Measurements from ENCODE around the gene PPIL6. TPM values are rescaled to one million over a fixed set of nuclear protein-coding genes. Genes with fewer than 3 reads are reported as not detected.

The PPIL6 gene
- total RNA-seq, 2 donors from 2014 or later: not detected

- ATAC-seq (no peak), DNase-seq (ENCODE audit: low spot score in 2 of 2) (no peak)
- peaks cover 5 to 6% of the 10 kb centered on the region in 2 donors for H3K36me3 Mint-ChIP-seq
- H3K9me3 Mint-ChIP-seq: no peaks in the 10 kb centered on the region
- H3K27ac Mint-ChIP-seq: peak overlapping the region in 1 of 2 donors; percentile 61
Observed at GRCh38 chr6:109445382-109445781, 5.0 kb upstream of the PPIL6 start.

- Mint-ChIP-seq H3K36me3 (peaks cover 5 to 6% of the 10 kb centered on the region in 2 donors), H3K27ac (peak overlapping the region in 1 of 2 donors; percentile 29)
- no peak for ATAC-seq
Observed at GRCh38 chr6:109443425-109443950, 3.1 kb upstream of the PPIL6 start.

GRCh38 chr6:109442393-109442924, 2.0 kb upstream of the PPIL6 start:
- Mint-ChIP-seq H3K27ac (peak overlapping the region in 1 of 2 donors; percentile 29), H3K9me3 (no peaks in the 10 kb centered on the region), H3K36me3 (peaks cover 5 to 6% of the 10 kb centered on the region in 2 donors)
- DNase-seq (ENCODE audit: low spot score in 2 of 2) (no peak), ATAC-seq (no peak)

More at GRCh38 chr6:109443425-109443950, 3.1 kb upstream of the PPIL6 start:
- no peak for DNase-seq (ENCODE audit: low spot score in 2 of 2)
- no peaks in the 10 kb centered on the region for H3K9me3 Mint-ChIP-seq

GRCh38 chr6:109441069-109441816, 815 bp upstream of the PPIL6 start:
- DNase-seq (ENCODE audit: low spot score in 2 of 2): no peak
- peak; percentile 20 to 34 for ATAC-seq
- Mint-ChIP-seq H3K27ac (peak overlapping the region; percentile 84 to 89), H3K9me3 (no peaks in the 10 kb centered on the region), H3K36me3 (peaks cover 5 to 6% of the 10 kb centered on the region in 2 donors)

GRCh38 chr6:109436041-109436440, 4.4 kb downstream of the PPIL6 start:
- no peaks in the 10 kb centered on the region for H3K36me3 Mint-ChIP-seq
- no peaks in the 10 kb centered on the region for H3K9me3 Mint-ChIP-seq
- ATAC-seq: no peak
- H3K27ac Mint-ChIP-seq: no peak overlapping the region
- no peak for DNase-seq (ENCODE audit: low spot score in 2 of 2)

GRCh38 chr6:109434456-109434855, 6.0 kb downstream of the PPIL6 start:
- ATAC-seq: no peak
- Mint-ChIP-seq H3K9me3 (no peaks in the 10 kb centered on the region), H3K36me3 (no peaks in the 10 kb centered on the region), H3K27ac (no peak overlapping the region)
- DNase-seq (ENCODE audit: low spot score in 2 of 2): no peak

GRCh38 chr6:109429496-109429895, 10.9 kb downstream of the PPIL6 start:
- ATAC-seq: no peak

GRCh38 chr6:109428889-109429477, 11.4 kb downstream of the PPIL6 start:
- Mint-ChIP-seq H3K9me3 (no peaks in the 10 kb centered on the region), H3K27ac (peak overlapping the region in 1 of 2 donors; percentile 3), H3K36me3 (no peaks in the 10 kb centered on the region)
- ATAC-seq: no peak
- no peak for DNase-seq (ENCODE audit: low spot score in 2 of 2)

More at GRCh38 chr6:109429496-109429895, 10.9 kb downstream of the PPIL6 start:
- no peak for DNase-seq (ENCODE audit: low spot score in 2 of 2)
- no peaks in the 10 kb centered on the region for H3K36me3 Mint-ChIP-seq
- H3K9me3 Mint-ChIP-seq: no peaks in the 10 kb centered on the region
- H3K27ac Mint-ChIP-seq: peak overlapping the region; percentile 1 to 3

- DNase-seq (ENCODE audit: low spot score in 2 of 2) (no peak), ATAC-seq (no peak)
- Mint-ChIP-seq H3K36me3 (no peaks in the 10 kb centered on the region), H3K27ac (no peak overlapping the region), H3K9me3 (no peaks in the 10 kb centered on the region)
Observed at GRCh38 chr6:109424946-109425345, 15.5 kb downstream of the PPIL6 start.

- no peak overlapping the region for H3K27ac Mint-ChIP-seq
- H3K9me3 Mint-ChIP-seq: no peaks in the 10 kb centered on the region
- DNase-seq (ENCODE audit: low spot score in 2 of 2) (no peak), ATAC-seq (no peak)
- H3K36me3 Mint-ChIP-seq: no peaks in the 10 kb centered on the region
Observed at GRCh38 chr6:109421184-109421583, 19.2 kb downstream of the PPIL6 start.

GRCh38 chr6:109420751-109421150, 19.7 kb downstream of the PPIL6 start:
- H3K27ac Mint-ChIP-seq: no peak overlapping the region
- ATAC-seq: no peak

GRCh38 chr6:109417646-109418045, 22.8 kb downstream of the PPIL6 start:
- DNase-seq (ENCODE audit: low spot score in 2 of 2) (no peak), ATAC-seq (no peak)
- no peaks in the 10 kb centered on the region for H3K36me3 Mint-ChIP-seq
- H3K27ac Mint-ChIP-seq: no peak overlapping the region
- H3K9me3 Mint-ChIP-seq: no peaks in the 10 kb centered on the region

More at GRCh38 chr6:109420751-109421150, 19.7 kb downstream of the PPIL6 start:
- H3K36me3 Mint-ChIP-seq: no peaks in the 10 kb centered on the region
- H3K9me3 Mint-ChIP-seq: no peaks in the 10 kb centered on the region
- DNase-seq (ENCODE audit: low spot score in 2 of 2): no peak

- no peak for DNase-seq (ENCODE audit: low spot score in 2 of 2)
- ATAC-seq: no peak
- Mint-ChIP-seq H3K27ac (no peak overlapping the region), H3K36me3 (no peaks in the 10 kb centered on the region), H3K9me3 (no peaks in the 10 kb centered on the region)
Observed at GRCh38 chr6:109411034-109411433, 29.4 kb downstream of the PPIL6 start.

GRCh38 chr6:109406196-109406595, 34.2 kb downstream of the PPIL6 start:
- no peak for ATAC-seq
- no peak for DNase-seq (ENCODE audit: low spot score in 2 of 2)
- no peaks in the 10 kb centered on the region for H3K36me3 Mint-ChIP-seq
- H3K9me3 Mint-ChIP-seq: no peaks in the 10 kb centered on the region
- no peak overlapping the region for H3K27ac Mint-ChIP-seq

GRCh38 chr6:109397020-109397419, 43.4 kb downstream of the PPIL6 start:
- no peaks in the 10 kb centered on the region for H3K36me3 Mint-ChIP-seq
- peak overlapping the region in 1 of 2 donors; percentile 3 for H3K27ac Mint-ChIP-seq
- DNase-seq (ENCODE audit: low spot score in 2 of 2): no peak
- H3K9me3 Mint-ChIP-seq: no peaks in the 10 kb centered on the region
- ATAC-seq: peak in 1 of 2 donors; percentile 16

- H3K27ac Mint-ChIP-seq: no peak overlapping the region
- DNase-seq (ENCODE audit: low spot score in 2 of 2): no peak
- ATAC-seq: peak in 1 of 2 donors; percentile 58
- no peaks in the 10 kb centered on the region for H3K36me3 Mint-ChIP-seq
- H3K9me3 Mint-ChIP-seq: no peaks in the 10 kb centered on the region
Observed at GRCh38 chr6:109396046-109396718, 44.2 kb downstream of the PPIL6 start.

GRCh38 chr6:109393886-109394281, 46.5 kb downstream of the PPIL6 start:
- no peak overlapping the region for H3K27ac Mint-ChIP-seq
- ATAC-seq (peak in 1 of 2 donors; percentile 43), DNase-seq (ENCODE audit: low spot score in 2 of 2) (no peak)
- H3K9me3 Mint-ChIP-seq: no peaks in the 10 kb centered on the region
- no peaks in the 10 kb centered on the region for H3K36me3 Mint-ChIP-seq

Measured in activated naive CD4-positive, alpha-beta T cell treated with anti-CD3 and anti-CD28 coated beads, Interleukin-2, amount 50 U/mL, for 72 hours (primary cell).